Measurements from ENCODE around the gene XRCC4.
"Not testable (repeated sequence)": the region's sequence is repeated elsewhere in the genome, so short reads cannot be mapped to it uniquely, and the experiment has no call there.

XRCC4 gene

DNA sequence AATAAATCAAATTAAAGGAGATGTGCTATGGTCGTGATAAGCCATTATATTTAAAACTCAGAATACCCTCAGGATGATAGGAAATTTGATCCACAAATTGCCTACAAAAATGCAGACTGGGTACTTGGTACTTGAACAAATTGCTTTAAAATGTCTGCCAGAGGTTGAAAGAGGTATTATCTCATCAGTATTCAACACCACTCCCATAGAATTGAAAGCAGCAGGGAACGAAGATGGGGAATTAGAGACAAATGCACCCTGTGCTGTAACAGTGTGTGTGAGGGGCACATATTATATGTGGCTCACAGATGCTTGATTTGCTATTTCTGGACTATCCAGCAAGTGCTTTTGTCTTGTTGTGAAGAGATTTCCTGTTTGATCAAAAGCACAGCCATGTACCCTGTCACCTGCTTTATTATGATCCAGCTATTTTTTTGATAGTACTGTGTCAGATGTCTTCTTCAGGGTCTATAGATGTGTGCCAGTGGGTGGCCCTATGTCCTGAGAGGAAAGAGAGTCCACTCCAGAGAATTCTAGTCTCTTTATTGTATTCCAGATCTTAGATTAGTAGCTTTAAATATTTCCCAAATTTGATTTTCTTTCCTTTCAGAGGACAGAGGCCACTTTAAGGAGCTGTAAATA lies 120.1 kb downstream of the XRCC4 start:
- no peak for DNase-seq

- no peak for DNase-seq
Measured at GRCh38 chr5:83199126-83199525, 121.8 kb downstream of the XRCC4 start.

DNA sequence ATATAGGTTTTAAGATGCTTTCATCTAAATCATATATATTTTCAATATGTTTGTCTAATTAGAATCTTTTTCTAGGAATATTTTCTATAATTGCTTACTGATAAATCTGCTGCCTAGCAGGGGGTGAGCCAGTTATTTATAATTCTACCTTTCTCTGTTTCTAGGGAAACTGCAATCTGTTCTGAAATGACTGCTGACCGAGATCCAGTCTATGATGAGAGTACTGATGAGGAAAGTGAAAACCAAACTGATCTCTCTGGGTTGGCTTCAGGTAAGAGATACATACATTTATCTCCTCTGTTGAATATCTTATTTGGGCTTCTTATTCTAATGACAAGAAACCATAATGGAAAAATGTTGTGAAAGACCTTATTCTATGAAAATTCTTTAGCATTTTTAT lies 127.3 kb downstream of the XRCC4 start:
- DNase-seq: no peak

GRCh38 chr5:83209963-83210362 lies 132.6 kb downstream of the XRCC4 start:
- DNase-seq: no peak

DNA sequence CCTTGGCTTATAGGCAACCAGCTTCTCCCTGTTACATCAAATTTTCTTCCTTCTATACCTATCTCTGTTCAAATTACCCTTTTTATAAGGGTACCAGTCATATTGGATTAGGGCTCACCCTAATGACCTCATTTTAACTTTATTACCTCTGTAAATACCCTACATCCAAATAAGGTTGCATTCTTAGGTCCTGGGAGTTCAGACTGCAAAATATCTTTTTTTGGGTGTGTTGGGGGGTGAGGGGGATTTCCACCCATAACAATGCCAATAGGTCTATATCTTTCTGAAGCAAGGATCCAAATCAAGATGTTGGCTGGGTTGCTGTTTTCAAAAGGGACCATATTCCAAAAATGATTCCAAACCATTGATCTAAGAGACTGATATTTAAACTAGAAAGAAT lies 141.7 kb downstream of the XRCC4 start:
- no peak for DNase-seq

DNA sequence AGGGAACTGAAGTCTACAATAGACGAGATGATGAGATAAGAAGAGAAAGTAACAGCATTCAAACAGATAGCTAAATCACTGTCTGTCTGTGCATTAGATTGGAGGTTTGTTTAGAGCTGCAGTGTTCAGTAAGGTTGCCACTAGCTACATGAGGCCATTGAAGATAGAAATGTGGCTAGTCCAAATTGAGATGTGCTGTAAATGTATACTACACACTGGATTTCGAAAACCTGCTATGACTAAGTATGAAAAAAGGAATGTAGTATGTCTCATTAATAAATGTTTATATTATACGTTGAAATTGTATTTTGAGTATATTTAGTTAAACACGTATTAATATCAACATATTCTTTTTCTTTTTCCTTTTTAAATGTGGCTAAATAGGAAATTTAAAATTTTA lies 142.1 kb downstream of the XRCC4 start:
- DNase-seq: no peak

- DNase-seq: no peak
Measured at GRCh38 chr5:83220331-83220730, 143.0 kb downstream of the XRCC4 start.

DNA sequence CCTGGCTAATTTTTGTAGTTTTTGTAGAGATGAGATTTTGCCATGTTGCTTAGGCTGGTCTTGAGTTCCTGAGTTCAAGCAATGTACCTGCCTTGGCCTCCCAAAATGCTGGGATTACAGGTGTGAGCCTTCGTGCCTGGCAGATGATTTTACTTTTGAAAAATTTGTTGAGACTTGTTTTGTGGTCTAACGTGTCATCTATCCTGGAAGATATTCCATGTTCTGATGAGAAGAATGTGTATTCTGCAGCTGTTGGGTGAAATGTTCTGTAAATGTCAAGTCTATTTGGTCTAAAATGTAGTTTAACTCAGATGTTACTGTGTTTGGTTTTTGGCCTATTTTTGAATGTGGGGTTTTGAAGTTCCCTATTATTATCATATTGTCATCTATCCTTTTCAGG lies 145.6 kb downstream of the XRCC4 start:
- DNase-seq: no peak

DNA sequence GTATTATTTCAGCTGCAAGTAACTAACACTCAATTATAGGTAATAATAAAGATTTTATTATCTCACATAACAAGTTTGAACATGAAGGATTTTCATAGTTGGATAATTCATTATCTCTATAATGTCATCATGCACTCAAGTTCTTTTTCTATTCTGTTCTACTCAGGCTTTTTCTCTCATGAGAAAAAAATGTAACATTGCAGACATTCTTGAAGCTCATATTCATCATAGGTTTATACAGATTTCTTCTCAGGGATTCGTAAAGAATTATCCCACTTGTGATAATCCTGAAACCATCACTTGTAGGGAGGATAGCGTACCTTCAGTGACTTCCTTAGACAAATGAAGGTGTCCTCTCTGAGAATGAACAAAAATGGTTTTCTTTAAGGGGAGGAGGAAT lies 150.3 kb downstream of the XRCC4 start:
- no peak for DNase-seq

GRCh38 chr5:83230511-83230910 lies 153.2 kb downstream of the XRCC4 start:
- DNase-seq: no peak

- no peak for DNase-seq
Measured at GRCh38 chr5:83244516-83244915, 167.2 kb downstream of the XRCC4 start.

- DNase-seq: no peak
Measured at GRCh38 chr5:83245037-83245436, 167.7 kb downstream of the XRCC4 start.

GRCh38 chr5:83246071-83246470 lies 168.7 kb downstream of the XRCC4 start:
- DNase-seq: no peak

- no peak for DNase-seq
Measured at GRCh38 chr5:83249156-83249555, 171.8 kb downstream of the XRCC4 start.

GRCh38 chr5:83251849-83252248 lies 174.5 kb downstream of the XRCC4 start:
- no peak for DNase-seq

DNA sequence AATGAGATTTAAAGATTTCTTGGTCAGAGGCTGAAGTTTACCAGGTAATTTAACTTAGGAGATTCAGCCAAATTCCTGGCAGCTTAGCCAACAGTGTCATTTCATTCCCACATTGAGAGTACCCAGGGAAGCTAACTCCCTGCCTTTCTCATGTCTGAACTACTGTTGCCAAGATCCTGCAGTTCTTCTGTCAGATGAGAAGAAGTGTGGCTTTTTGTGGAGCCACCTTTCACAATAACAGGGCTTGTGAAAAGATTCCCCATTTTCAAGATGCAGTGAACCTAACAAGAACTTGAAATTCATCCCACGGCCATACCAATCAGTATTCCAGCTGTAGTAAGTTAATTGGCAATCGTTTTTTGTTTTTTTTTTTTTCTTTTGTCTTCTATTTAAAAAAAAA lies 176.4 kb downstream of the XRCC4 start:
- DNase-seq: no peak

- no peak for DNase-seq
Measured at GRCh38 chr5:83255268-83255667, 177.9 kb downstream of the XRCC4 start.

DNA sequence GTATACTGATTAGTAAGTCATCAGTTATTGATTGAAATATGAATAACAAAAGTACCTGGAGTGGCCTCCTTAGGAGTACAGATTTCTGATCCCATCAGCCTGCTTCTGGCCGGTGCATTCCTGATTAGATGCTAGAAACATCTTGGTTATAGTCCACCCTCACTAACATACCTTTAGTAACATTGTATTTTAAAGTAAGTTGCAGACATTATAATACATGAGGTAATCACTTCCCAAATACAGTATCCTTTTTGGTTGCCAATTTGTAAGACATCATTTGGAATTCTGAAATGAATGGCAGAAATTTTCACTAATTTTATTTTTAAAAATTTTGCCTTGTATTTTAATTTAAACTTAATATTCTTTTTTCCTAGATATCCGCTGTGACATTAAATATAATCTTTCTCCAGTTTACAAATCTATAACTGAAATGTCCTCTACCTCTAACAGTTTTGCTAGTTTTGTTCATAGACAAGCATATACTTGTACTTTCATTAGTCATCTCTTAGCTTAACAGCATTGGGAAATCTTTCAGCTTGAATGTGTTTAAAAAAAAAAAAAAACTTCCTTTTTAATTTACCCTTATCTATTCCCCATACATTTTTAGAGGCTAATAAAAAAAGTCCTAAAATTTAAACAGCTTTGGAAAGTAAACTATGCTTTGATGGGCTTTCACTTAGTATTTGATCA lies 178.9 kb downstream of the XRCC4 start:
- no peak for DNase-seq

DNA sequence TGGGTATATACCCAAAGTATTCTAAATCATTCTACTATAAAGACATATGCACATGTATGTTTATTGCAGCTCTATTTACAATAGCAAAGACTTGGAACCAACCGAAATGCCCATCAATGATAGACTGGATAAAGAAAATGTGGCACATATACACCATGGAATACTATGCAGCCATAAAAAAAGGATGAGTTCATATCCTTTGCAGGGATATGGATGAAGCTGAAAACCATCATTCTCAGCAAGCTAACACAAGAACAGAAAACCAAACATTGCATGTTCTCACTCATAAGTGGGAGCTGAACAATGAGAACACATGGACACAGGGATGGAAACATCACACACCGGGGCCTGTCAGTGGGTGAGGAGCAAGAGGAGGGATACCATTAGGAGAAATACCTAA lies 180.3 kb downstream of the XRCC4 start:
- DNase-seq: not testable (repeated sequence)

DNA sequence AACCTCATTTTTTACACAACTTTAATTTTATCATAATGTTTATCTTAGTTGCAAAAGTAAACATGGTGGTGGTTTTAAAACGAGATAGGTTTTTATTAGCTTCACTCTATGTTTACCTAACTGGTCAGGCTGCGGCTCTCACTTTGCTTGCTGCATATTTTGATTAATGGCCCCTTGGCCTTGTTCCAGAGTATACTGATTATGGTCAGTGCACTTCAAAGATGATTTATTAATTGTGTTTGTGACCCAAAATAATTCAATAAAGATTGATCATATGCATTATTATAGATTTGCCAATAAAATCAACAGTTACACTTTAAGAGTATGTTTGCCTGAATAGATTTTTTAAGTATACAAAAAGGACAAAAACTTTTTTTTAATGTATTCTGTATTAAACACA lies 188.0 kb downstream of the XRCC4 start:
- DNase-seq: no peak

GRCh38 chr5:83270311-83270710 lies 193.0 kb downstream of the XRCC4 start:
- DNase-seq: no peak

GRCh38 chr5:83277154-83277553 lies 199.8 kb downstream of the XRCC4 start:
- no peak for DNase-seq

GRCh38 chr5:83277953-83278352 lies 200.6 kb downstream of the XRCC4 start:
- no peak for DNase-seq

- DNase-seq: no peak
Measured at GRCh38 chr5:83281176-83281575, 203.8 kb downstream of the XRCC4 start.

GRCh38 chr5:83281658-83282057 lies 204.3 kb downstream of the XRCC4 start:
- DNase-seq: no peak
